Left colon (tissue), 2 donors: ENCODE data around the gene CRELD2. TPM values are rescaled to one million over a fixed set of nuclear protein-coding genes. Genes with fewer than 3 reads are reported as not detected.
A peak's percentile ranks its signal among the peaks of the same experiment; 100 is the strongest.

Experiments
- ATAC-seq: fragments of 200-7000 bp; cut with Tn5 transposase; one replicate; pipeline ENCODE4 v1.9.1; 2020; ENCODE audit warnings: mild to moderate bottlenecking, moderate library complexity
- DNase-seq, 2 donors: peaks; one replicate each; pipeline ENCODE4 v3.0.0-alpha.2; 2020
- intact Hi-C, 2 donors: fragments of 100-400 bp; cut with DNase I in 1 of 2; cut with micrococcal nuclease in 1 of 2; formaldehyde crosslinking; loops; one replicate each; pipeline versions ENCODE4 v1.11.2 to v1.14.0; 2022; cut with DNase I, micrococcal nuclease
- total RNA-seq, 2 donors: library from RNA; stranded (reverse); fragmentation: NEBNext Ultra II Directional; extraction: Animal tissue kit (Norgen Biotek cat#: 25700); gene quantifications; one replicate each; pipeline ENCODE4 v1.2.1, GENCODE V29; 2021
- donor health status: DM: no; HTN: no; CAD: no.
- donor health status: DM: yes; HTN: yes; CAD: no.

The CRELD2 gene
- total RNA-seq, 2 donors from 2014 or later = 36.7 to 53.8 TPM

- intact Hi-C loops = no loop called here
- ATAC-seq (no peak), DNase-seq (no peak)
Observed at GRCh38 chr22:49907807-49908206, 10.6 kb upstream of the CRELD2 start.

DNA sequence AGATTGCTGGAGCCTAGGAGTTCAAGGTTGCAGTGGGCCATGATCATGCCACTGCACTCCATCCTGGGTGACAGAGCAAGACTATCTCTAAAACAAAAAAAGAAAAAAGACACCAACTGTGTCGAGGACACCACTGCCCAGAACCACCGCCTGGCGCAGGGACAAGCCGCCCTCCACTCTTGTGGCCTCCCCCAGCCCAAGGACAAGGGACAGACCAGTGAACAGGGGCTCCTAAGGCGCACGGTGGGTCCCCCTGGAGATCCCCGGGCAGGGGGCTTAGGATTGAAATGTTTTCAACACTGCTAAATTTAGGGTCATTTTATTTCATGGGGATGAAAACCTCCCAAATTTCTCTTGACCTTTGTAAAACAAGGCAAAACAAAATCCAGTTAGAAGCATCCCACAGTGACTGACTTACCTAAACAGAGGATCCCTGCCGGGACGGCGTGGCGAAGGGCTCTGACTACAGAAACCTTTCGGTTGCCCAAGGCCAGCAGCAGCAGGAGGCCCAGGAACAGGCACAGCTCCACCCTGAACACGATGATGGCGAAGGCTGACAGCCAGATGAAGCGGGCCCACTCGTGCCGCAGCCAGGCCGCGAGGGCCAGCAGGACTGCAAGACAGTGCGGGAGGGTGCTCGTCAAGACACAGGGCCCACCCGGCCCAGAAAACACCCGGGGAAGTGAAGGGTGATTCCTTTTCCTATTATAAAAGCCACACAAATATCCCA lies 8.8 kb upstream of the CRELD2 start:
- no peak for DNase-seq
- intact Hi-C loops = loop anchor here in 1 of 2 donors (10.0 kb wide), 1 partner anchor 55 kb away; the partner anchor contains the start of gene ZBED4
- ATAC-seq = no peak

DNA sequence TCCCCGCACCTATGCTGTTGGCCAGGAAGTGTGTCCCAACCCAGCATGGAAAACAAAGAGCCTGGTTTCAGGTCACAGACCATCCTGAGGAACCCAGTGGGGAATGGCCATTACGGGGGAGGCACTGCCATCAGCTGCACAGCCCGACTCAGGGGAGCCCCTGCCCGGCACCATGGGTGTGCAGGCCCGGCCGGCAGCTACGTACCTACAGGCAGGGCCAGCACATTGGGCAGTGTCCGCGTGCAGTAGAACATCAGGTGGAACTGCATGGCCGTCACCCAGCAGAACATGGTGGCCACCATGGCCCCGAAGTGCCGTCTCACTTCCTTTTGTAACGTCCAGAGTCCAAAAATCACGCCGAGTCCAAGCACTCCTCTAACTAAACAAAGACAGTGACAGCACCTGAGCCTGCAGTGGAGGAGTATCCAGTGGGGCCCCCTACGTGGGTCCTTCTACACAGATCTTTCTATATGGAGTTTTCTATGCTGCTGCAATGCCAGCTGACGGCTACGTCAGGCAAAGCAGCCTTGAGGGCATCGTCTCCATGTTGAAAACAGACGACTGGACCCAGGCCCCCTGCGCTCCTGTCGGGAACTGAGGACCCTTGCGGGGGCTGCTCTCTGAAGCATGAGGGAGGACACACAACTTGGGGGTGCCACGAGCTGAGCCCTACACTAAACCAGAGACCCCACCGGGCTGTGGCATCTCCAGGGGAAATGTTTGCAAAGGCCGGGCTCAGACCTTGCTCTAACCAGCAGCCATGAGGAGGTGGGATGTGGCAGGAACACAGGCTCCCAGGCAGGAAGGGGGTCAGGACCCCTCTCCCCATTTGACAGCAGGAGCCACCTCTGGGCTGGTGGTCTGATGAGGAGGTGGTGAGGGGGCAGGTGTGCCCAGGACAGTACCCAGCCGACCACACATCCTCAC lies 7.9 kb upstream of the CRELD2 start:
- DNase-seq = no peak
- ATAC-seq = no peak
- intact Hi-C loops = loop anchor here in 1 of 2 donors (10.0 kb wide), 1 partner anchor 56 kb away; the partner anchor contains the start of gene ZBED4

DNA sequence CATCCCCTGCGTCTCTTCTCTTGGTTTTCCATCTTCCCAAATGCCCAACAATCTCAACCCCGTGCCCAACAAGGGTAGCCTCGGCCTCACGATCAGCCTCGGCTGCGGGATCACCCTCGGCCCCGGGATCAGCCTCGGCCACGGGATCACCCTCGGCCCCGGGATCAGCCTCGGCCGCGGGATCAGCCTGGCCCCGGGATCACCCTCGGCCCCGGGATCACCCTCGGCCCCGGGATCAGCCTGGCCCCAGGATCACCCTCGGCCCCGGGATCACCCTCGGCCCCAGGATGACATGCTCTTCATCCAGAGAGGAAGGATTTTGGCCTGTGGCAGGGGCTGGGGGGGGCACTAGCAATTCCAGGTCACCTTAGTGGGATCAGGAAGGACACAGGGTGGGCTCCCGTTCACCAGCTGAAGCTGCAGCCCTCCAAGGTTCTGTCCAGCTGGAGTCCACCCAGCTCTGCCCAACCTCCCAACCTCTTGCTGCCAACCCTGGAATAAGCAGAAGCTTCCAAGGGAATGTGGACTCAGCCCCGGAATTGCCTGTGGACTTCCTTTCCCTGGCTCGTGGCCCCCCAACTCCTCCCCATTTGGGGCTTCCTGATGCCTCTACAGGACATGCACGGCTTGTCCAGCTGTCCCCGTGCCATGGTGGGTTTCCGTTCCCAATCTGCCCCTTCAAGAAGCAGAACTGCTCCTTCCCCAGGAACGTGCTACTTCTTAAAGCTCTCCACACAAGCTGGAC lies 6.4 kb upstream of the CRELD2 start:
- DNase-seq = no peak
- ATAC-seq = no peak
- intact Hi-C loops = loop anchor here in 1 of 2 donors (10.0 kb wide), 1 partner anchor 57 kb away; the partner anchor contains the start of gene ZBED4

GRCh38 chr22:49913026-49913425 lies 5.4 kb upstream of the CRELD2 start:
- ATAC-seq (no peak), DNase-seq (no peak)
- intact Hi-C loops = loop anchor here in 1 of 2 donors (10.0 kb wide), 1 partner anchor 58 kb away; the partner anchor contains the start of gene ZBED4

- DNase-seq (no peak), ATAC-seq (no peak)
- intact Hi-C loops = loop anchor here in 1 of 2 donors (10.0 kb wide), 1 partner anchor 59 kb away; the partner anchor contains the start of gene ZBED4
Observed at GRCh38 chr22:49913446-49913845, 5.0 kb upstream of the CRELD2 start.

- no peak for DNase-seq
- no peak for ATAC-seq
- intact Hi-C loops = loop anchor here in 1 of 2 donors (10.0 kb wide), 1 partner anchor 59 kb away; the partner anchor contains the start of gene ZBED4
Observed at GRCh38 chr22:49914256-49914655, 4.2 kb upstream of the CRELD2 start.

DNA sequence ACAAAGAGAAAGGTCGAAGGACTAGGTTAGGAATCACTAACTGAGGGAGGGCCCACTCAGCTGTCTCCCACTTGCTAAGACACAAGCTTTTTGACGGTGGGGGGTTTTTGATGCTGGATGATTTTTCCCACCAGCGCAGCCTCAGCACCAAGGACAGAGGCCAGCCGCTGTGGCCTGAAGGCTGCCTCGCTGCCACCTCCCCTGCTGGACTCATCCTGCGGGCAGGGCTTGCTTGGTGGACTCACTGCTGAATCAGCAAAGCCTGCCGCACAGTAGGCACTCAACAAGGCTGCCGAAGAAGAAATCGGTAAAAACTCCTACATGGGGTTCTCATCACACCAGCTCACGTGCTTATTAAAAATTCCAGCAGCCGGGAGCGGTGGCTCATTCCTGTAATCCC lies 2.8 kb upstream of the CRELD2 start:
- intact Hi-C loops = loop anchor here in 1 of 2 donors (10.0 kb wide), 1 partner anchor 61 kb away; the partner anchor contains the start of gene ZBED4
- no peak for ATAC-seq

DNA sequence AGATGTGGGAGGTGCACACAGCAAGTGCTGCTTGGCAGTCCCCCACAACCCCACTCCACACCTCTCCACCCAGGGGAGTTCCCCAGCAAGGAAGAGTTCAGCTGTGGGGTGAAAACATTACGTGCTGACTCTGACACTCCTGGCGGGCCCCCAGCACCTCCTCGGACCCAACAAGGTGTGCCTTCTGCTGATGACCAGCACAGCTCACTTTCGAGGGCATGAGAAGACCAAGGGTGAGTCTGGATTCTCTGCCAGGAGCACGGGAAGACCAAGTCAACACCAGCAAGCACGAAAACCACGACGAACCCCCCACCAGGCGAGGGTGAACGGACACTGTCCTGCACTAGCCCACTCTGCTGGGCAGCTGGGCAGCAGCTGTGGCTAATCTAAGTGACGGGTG lies 1.6 kb upstream of the CRELD2 start:
- intact Hi-C loops = loop anchor here in 1 of 2 donors (10.0 kb wide), 1 partner anchor 62 kb away; the partner anchor contains the start of gene ZBED4
- ATAC-seq (no peak), DNase-seq (no peak)

More for the DNA sequence above, 2.8 kb upstream of the CRELD2 start:
- DNase-seq = no peak

DNA sequence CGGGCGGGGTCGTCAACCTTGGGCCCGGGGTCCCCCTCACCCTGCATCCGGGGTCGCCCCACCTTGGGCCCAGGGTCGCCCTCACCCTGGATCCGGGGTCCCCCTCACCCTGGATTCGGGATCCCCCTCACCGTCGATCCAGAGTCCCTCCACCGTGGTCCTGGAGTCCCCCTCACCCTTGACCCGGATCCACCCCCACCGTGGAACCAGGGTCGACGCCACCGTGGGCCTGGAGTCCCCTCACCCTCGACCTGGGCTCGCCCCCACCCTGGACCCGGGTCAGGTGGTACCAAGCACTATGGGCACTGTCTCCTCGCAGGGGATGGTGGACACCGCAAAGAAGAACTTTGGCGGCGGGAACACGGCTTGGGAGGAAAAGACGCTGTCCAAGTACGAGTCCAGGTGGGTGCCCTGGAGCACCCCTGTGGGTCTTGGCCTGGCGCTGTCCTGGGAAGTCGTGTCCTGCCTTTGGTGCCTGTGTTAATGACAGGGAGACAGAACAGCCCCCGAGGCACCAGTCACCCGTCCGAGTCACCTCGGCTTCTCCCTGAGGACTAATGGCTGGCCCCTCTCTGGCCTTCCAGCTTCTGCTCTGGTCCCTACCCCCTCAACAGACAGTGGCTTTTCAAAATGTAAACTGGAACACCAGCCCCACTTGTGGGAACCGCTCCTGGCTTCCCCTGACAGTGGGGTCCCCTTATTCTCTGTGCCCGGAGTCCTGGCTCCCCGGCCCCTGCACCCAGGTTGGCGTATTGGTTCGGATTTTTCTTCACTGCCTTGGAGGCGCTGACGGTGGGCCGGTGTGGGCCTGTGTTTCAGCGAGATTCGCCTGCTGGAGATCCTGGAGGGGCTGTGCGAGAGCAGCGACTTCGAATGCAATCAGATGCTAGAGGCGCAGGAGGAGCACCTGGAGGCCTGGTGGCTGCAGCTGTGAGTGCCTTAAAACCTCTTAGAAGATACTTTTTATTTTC lies 762 bp downstream of the CRELD2 start:
- intact Hi-C loops = loop anchor here in 1 of 2 donors (10.0 kb wide), 1 partner anchor 64 kb away; the partner anchor contains the start of gene ZBED4
- DNase-seq (peak in 1 of 2 donors; percentile 35), ATAC-seq (no peak)

DNA sequence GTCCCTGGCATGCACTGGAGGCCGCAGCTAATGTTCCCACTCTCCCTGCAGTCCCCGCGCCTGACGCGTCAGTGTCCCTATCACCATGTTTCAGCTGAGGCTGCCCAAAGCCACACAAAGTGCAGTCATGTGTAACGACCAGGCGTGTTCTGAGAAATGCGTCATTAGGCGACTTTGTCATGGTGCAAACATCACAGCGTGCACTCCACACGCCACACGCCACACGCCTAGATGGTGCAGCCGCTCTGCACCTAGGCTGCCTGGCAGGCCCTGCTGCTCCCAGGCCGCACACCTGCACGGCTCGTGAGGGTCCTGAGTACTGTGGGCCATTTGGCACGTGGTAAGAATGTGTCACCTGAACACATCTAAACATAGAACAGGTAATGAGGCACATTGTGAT lies 2.4 kb downstream of the CRELD2 start:
- DNase-seq = no peak
- intact Hi-C loops = loop anchor here (10.0 kb wide), 2 partner anchors 64 to 114 kb away; no protein-coding TSS in a partner anchor

DNA sequence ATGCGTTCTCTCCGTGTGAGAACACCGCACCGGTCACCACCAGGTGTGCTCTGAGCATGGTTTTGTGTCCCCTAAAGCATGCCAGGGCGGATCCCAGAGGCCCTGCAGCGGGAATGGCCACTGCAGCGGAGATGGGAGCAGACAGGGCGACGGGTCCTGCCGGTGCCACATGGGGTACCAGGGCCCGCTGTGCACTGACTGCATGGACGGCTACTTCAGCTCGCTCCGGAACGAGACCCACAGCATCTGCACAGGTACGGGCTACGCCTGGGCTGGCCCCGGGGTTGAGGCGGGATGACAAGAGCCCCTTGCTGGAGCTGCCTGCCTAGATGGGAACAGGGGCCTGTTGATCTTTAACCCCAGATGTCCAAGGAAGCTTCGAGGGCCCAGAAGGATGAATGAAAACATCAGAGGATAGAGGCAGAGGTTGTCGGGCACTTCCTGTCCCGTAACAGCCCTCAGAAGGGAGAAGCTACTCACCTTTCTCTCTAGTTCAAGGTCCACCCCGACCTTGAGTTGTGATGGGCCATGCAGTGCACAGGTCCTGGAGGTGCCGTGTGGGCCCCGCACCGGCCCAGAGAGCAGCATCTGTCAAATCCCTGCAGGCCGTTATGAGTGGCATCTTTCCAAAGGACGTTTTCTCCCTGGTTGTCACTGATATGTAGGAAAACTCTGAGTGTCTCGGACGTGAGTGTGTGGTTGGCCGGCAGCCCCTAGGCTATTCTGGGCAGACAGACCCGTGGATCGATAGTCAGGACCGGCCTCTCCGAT lies 3.3 kb downstream of the CRELD2 start:
- intact Hi-C loops = loop anchor here (10.0 kb wide), 2 partner anchors 63 to 113 kb away; no protein-coding TSS in a partner anchor
- DNase-seq (no peak), ATAC-seq (no peak)

More for the DNA sequence above, 2.4 kb downstream of the CRELD2 start:
- no peak for ATAC-seq

- DNase-seq (no peak), ATAC-seq (no peak)
- intact Hi-C loops = loop anchor here (10.0 kb wide), 2 partner anchors 62 to 112 kb away; no protein-coding TSS in a partner anchor
Observed at GRCh38 chr22:49922484-49922883, 4.0 kb downstream of the CRELD2 start.

- DNase-seq (no peak), ATAC-seq (no peak)
- intact Hi-C loops = loop anchor here (10.0 kb wide), 2 partner anchors 62 to 112 kb away; no protein-coding TSS in a partner anchor
Observed at GRCh38 chr22:49922926-49923325, 4.5 kb downstream of the CRELD2 start.

GRCh38 chr22:49923445-49923844 lies 5.0 kb downstream of the CRELD2 start:
- intact Hi-C loops = loop anchor here (10.0 kb wide), 2 partner anchors 61 to 111 kb away; no protein-coding TSS in a partner anchor
- no peak for DNase-seq
- ATAC-seq = no peak
